Fibroblast of lung (primary cell): Measurements from ENCODE around the gene TCP1.
"Not testable (repeated sequence)": the region's sequence is repeated elsewhere in the genome, so short reads cannot be mapped to it uniquely, and the experiment has no call there.

Source experiments
- EZH2 ChIP-seq: IDR thresholded peaks from 2 replicates; pipeline ENCODE4 v1.5.1; 2012; ENCODE audit warnings: low read length, control low read depth, mild to moderate bottlenecking; ENCODE audit errors: missing control alignments
- TF ChIP-seq, protein P1 (sequence below), 2 donors: IDR thresholded peaks in 1 of 2; conservative IDR thresholded peaks in 1 of 2; 1 replicate in 1 of 2; 2 replicates in 1 of 2; pipeline ENCODE4 v1.5.1; 2011 to 2012; ENCODE audit warnings: low read length in 2 of 2, control low read depth in 1 of 2, inconsistent platforms in 1 of 2, low read depth in 1 of 2, mild to moderate bottlenecking in 1 of 2

DNA sequence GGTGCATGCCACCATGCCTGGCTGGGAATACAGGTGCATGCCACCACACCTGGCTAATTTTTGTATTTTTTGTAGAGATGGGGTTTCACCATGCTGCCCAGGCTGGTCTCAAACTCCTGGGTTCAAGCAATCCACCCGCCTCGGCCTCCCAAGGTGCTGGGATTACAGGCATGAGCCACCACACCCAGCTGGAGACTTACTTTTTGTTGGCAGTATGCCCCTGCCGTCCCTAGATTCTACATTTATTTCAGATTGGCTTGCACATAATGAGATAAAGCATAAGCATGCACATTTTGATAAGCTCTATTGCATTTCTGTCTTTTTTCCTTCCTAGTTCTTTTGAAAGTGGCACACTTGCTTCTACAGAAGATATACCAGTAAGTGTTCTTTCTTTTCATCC, 27.4 kb upstream of the TCP1 start:
- TF ChIP-seq, protein P1, sequence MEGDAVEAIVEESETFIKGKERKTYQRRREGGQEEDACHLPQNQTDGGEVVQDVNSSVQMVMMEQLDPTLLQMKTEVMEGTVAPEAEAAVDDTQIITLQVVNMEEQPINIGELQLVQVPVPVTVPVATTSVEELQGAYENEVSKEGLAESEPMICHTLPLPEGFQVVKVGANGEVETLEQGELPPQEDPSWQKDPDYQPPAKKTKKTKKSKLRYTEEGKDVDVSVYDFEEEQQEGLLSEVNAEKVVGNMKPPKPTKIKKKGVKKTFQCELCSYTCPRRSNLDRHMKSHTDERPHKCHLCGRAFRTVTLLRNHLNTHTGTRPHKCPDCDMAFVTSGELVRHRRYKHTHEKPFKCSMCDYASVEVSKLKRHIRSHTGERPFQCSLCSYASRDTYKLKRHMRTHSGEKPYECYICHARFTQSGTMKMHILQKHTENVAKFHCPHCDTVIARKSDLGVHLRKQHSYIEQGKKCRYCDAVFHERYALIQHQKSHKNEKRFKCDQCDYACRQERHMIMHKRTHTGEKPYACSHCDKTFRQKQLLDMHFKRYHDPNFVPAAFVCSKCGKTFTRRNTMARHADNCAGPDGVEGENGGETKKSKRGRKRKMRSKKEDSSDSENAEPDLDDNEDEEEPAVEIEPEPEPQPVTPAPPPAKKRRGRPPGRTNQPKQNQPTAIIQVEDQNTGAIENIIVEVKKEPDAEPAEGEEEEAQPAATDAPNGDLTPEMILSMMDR (conservative IDR thresholded peaks at IDR 0.05 in 1 of 2, IDR thresholded peaks at IDR 0.05 in 1 of 2; ENCODE audit: low read depth in 1 of 2, low read length in 2 of 2) = not testable (repeated sequence)
- not testable (repeated sequence) for TF ChIP-seq EZH2
